Endothelial cell of umbilical vein (primary cell): ENCODE measurements around the gene LHCGR. TPM values are rescaled to one million over a fixed set of nuclear protein-coding genes. Genes with fewer than 3 reads are reported as not detected.
A peak's percentile ranks its signal among the peaks of the same experiment; 100 is the strongest.

Experiments used
- BruUV-seq: library from RNA; stranded (reverse); fragments of 400-500 nt; replicated peaks from 2 replicates; lab custom pipeline; 2021; lab: Mats Ljungman, UMichigan
- CTCF ChIA-PET: fragments of 300-600, 350-600 bp; sonication (Branson Sonifier 250); formaldehyde crosslinking; loops from one replicate; lab custom pipeline; 2021; ENCODE audit warnings: antibody characterized with exemption, inconsistent platforms; lab: Charles Lee
- POLR2A ChIA-PET: fragments of 300-600, 350-600 bp; sonication (Branson Sonifier 250); formaldehyde crosslinking; loops from one replicate; lab custom pipeline; 2021; ENCODE audit warnings: antibody characterized with exemption, inconsistent platforms; lab: Charles Lee
- DNase-seq: peaks from one replicate; pipeline ENCODE4 v3.0.0-alpha.2; 2011; ENCODE audit warnings: low read depth, low spot score
- FAIRE-seq: peaks from 2 replicates; lab custom pipeline; 2011; peaks lifted over from hg19 to GRCh38; lab: Jason Lieb, UNC
- H2AFZ ChIP-seq: 2 replicates; pipeline ENCODE4 v1.6.0; 2012; ENCODE audit warnings: low read depth, low read length, control low read depth, inconsistent platforms
- H3K27ac ChIP-seq: 2 replicates; pipeline ENCODE4 v1.5.1; 2011; ENCODE audit warnings: low read depth, mild to moderate bottlenecking, control low read depth, low read length, moderate library complexity; ENCODE audit not compliant: insufficient read depth
- H3K27me3 ChIP-seq, 2 experiments: 2 replicates each; pipeline versions ENCODE4 v1.6.0 to v1.6.1; 2011; ENCODE audit warnings: low read length in 2 of 2, mixed read lengths in 1 of 2; ENCODE audit not compliant: control insufficient read depth in 2 of 2, insufficient read depth in 2 of 2
- H3K36me3 ChIP-seq, 2 experiments: 2 replicates in 1 of 2; 3 replicates in 1 of 2; pipeline ENCODE4 v1.5.1; 2011; ENCODE audit warnings: low read length in 2 of 2, mild to moderate bottlenecking in 1 of 2, moderate library complexity in 1 of 2; ENCODE audit not compliant: control insufficient read depth in 2 of 2, insufficient read depth in 2 of 2; ENCODE audit errors: extremely low read depth in 1 of 2
- H3K4me1 ChIP-seq: 3 replicates; pipeline ENCODE4 v1.5.1; 2011; ENCODE audit warnings: mild to moderate bottlenecking, low read length; ENCODE audit not compliant: control insufficient read depth, insufficient read depth; ENCODE audit errors: extremely low read depth
- H3K4me2 ChIP-seq: 2 replicates; pipeline ENCODE4 v1.6.1; 2011; ENCODE audit warnings: low read length, control low read depth, mixed read lengths; ENCODE audit not compliant: insufficient read depth
- H3K4me3 ChIP-seq, 3 experiments: fragments of 200-600 bp in 1 of 3; sonication (generic), shearing (Covaris generic) in 1 of 3; replicated peaks in 1 of 3; 2 replicates each; pipeline ENCODE4 v1.5.1; 2011 to 2016; ENCODE audit warnings: control low read depth in 3 of 3, low read length in 3 of 3, mild to moderate bottlenecking in 2 of 3, inconsistent platforms in 1 of 3, low read depth in 1 of 3, moderate library complexity in 1 of 3; ENCODE audit not compliant: insufficient read depth in 1 of 3
- H3K79me2 ChIP-seq: 2 replicates; pipeline ENCODE4 v1.6.0; 2012; ENCODE audit warnings: low read length, inconsistent platforms; ENCODE audit not compliant: control insufficient read depth, insufficient read depth
- H3K9ac ChIP-seq: replicated peaks from 2 replicates; pipeline ENCODE3; 2011; ENCODE audit warnings: low read length, control low read depth; ENCODE audit not compliant: insufficient read depth; ENCODE audit errors: extremely low read depth
- H3K9me1 ChIP-seq: replicated peaks from 3 replicates; pipeline ENCODE4 v1.6.0; 2011; ENCODE audit warnings: mild to moderate bottlenecking, low read length; ENCODE audit not compliant: control insufficient read depth, insufficient read depth; ENCODE audit errors: extremely low read depth
- H3K9me3 ChIP-seq: replicated peaks from 2 replicates; pipeline ENCODE4 v1.5.1; 2012; ENCODE audit warnings: low read length, inconsistent platforms; ENCODE audit not compliant: control insufficient read depth, insufficient read depth
- H4K20me1 ChIP-seq: replicated peaks from 2 replicates; pipeline ENCODE3; 2011; ENCODE audit warnings: mild to moderate bottlenecking, low read length; ENCODE audit not compliant: control insufficient read depth, insufficient read depth; ENCODE audit errors: extremely low read depth
- EZH2 ChIP-seq: IDR thresholded peaks from 2 replicates; pipeline ENCODE4 v1.6.1; 2012; ENCODE audit warnings: borderline replicate concordance, low read depth, mild to moderate bottlenecking, moderate library complexity, low read length, inconsistent platforms; ENCODE audit not compliant: severe bottlenecking
- FOS ChIP-seq: IDR thresholded peaks from 2 replicates; pipeline ENCODE4 v1.6.1; 2011; ENCODE audit warnings: mild to moderate bottlenecking, low read length, moderate library complexity, borderline replicate concordance; ENCODE audit not compliant: insufficient read depth
- GATA2 ChIP-seq: IDR thresholded peaks from 2 replicates; pipeline ENCODE4 v1.7.0; 2011; ENCODE audit warnings: low read depth, mild to moderate bottlenecking, moderate library complexity, mixed read lengths, low read length; ENCODE audit not compliant: insufficient read length, insufficient read depth
- JUN ChIP-seq: IDR thresholded peaks from 2 replicates; pipeline ENCODE4 v1.6.1; 2011; ENCODE audit warnings: borderline replicate concordance, low read depth; ENCODE audit not compliant: insufficient read length, insufficient read depth
- MYC ChIP-seq: IDR thresholded peaks from one replicate; pipeline ENCODE4 v1.6.1; 2011; ENCODE audit warnings: mild to moderate bottlenecking, low read depth, low read length
- POLR2A ChIP-seq: IDR thresholded peaks from 2 replicates; pipeline ENCODE4 v1.6.1; 2012; ENCODE audit warnings: low read depth, mild to moderate bottlenecking, control low read depth, low read length
- POLR2AphosphoS5 ChIP-seq: IDR thresholded peaks from 2 replicates; pipeline ENCODE4 v1.6.1; 2012; ENCODE audit warnings: low read depth, mild to moderate bottlenecking, control low read depth, low read length, moderate library complexity; ENCODE audit not compliant: insufficient read depth
- dilution Hi-C: fragments of 300-500 bp; cut with MboI; formaldehyde crosslinking; loops from one replicate; pipeline ENCODE4 v1.15.0; 2019; ENCODE audit warnings: low sequenced_read_pairs; ENCODE audit not compliant: extremely low pct_ligation_motif_present
- intact Hi-C: fragments of 100-400 bp; cut with micrococcal nuclease; formaldehyde crosslinking; loops from one replicate; pipeline ENCODE4 v1.10.0; 2022
- polyA plus RNA-seq, 4 experiments: library from polyadenylated mRNA; depleted of rRNA in 3 of 4; stranded (reverse) in 3 of 4; unstranded in 1 of 4; fragments of >200 nt; gene quantifications; 2 replicates each; pipeline versions ENCODE4 v1.2.1 to v1.2.3, GENCODE V29; 2011 to 2012; ENCODE audit warnings: missing spikeins in 1 of 4
- total RNA-seq: library from RNA; stranded (reverse); gene quantifications from 2 replicates; pipeline ENCODE4 v1.2.3, GENCODE V29; 2021
- TF ChIP-seq, protein P1 (sequence below): IDR thresholded peaks from 2 replicates; pipeline ENCODE4 v1.6.1; 2011; ENCODE audit not compliant: insufficient read depth, insufficient read length
- TF ChIP-seq, protein P2 (sequence below), 2 donors: IDR thresholded peaks; 1 replicate in 1 of 2; 2 replicates in 1 of 2; pipeline ENCODE4 v1.5.1; 2011; ENCODE audit warnings: low read length in 2 of 2, mild to moderate bottlenecking in 2 of 2, moderate library complexity in 2 of 2, control low read depth in 1 of 2, inconsistent platforms in 1 of 2, low read depth in 1 of 2; ENCODE audit not compliant: insufficient read depth in 1 of 2; ENCODE audit errors: extremely low read depth in 1 of 2

Gene LHCGR
- total and polyA plus RNA-seq, 2 donors (not counting 3 experiments of a cell fraction or from before 2014, with no cell fraction given) = not detected

DNA sequence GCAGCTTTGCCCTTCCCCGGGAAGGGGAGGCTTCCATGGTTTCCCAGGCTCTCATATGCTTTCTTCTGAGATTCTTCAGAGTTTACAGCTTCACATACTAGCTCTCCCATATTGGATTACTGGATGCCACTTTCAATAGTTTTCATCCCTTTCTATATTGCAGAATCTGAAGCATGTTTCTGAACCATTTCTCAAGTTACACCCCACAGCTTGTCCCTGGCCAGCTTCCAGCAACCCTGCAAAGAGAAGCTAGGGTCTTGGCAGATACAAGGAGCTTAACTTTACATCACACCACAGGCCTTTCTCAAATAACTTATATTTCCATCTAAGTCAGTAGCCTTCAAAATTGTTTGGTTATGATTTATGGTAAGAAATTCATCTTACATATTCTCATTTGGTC is 39.6 kb downstream of the LHCGR start:
- H3K79me2 ChIP-seq = no peaks in the 10 kb centered on the region
- no peaks in the 10 kb centered on the region for H3K9me3 ChIP-seq
- H3K4me2 ChIP-seq = no peak overlapping the region
- H3K27me3 ChIP-seq = no peaks in the 10 kb centered on the region
- no peak overlapping the region for H2AFZ ChIP-seq
- no peak overlapping the region for H3K27ac ChIP-seq
- H3K9ac ChIP-seq = no peak overlapping the region
- dilution Hi-C loops = no loop called here
- H3K9me1 ChIP-seq = no peaks in the 10 kb centered on the region
- peaks cover 4% of the 10 kb centered on the region for H3K4me1 ChIP-seq
- FAIRE-seq (no peak), DNase-seq (no peak)
- H3K4me3 ChIP-seq = no peak overlapping the region
- no peaks in the 10 kb centered on the region for H3K36me3 ChIP-seq
- TF ChIP-seq EZH2 (no peak), GATA2 (no peak), MYC (no peak)
- TF ChIP-seq, protein P1, sequence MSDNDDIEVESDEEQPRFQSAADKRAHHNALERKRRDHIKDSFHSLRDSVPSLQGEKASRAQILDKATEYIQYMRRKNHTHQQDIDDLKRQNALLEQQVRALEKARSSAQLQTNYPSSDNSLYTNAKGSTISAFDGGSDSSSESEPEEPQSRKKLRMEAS = no peak
- no peaks in the 10 kb centered on the region for H4K20me1 ChIP-seq
- intact Hi-C loops = no loop called here
- ChIA-PET POLR2A (no interaction called here), CTCF (no interaction called here)
- BruUV-seq = no TSS peak

DNA sequence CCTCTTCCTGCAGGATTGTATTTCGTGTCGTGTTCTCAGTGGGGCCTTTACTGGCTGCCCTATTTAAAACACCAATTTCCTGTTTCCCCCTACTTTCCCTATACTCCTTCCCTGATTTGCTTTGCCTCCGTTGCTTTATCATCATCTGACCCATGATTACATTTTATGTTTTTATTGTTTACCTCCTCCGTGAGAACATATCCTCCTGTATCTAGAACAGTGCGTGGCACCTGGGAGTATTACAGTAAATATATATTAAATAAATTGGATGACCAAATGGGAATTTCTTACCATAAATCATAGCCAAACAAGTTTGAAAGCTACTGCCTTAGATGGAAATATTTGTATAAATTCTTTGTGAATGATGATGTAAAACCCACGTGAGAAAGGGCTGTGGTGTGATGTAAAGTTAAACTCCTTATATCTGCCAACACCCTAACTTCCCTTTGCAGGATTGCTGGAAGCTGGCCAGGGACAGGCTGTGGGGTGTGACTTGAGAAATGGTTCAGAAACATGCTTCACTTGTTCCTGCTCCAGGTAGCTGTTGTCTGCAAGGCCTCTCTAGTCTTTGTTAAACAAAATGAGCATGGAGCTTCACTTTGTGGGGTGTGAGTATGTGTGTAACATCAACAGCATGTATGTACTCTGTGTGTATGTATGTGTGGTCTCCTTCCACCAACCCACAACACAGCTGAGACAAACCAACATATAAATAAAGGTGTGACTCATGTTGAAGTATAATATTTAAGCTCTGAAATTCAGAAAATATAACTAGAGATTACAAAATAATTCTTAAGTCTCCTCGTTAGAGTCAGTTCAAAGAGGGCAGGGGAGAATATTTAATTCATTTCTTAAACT is 40.3 kb downstream of the LHCGR start:
- Histone ChIP-seq H2AFZ (no peak overlapping the region), H3K4me2 (no peak overlapping the region), H4K20me1 (no peaks in the 10 kb centered on the region), H3K9me3 (no peaks in the 10 kb centered on the region), H3K9me1 (no peaks in the 10 kb centered on the region), H3K79me2 (no peaks in the 10 kb centered on the region), H3K4me1 (peaks cover 4% of the 10 kb centered on the region), H3K27me3 (no peaks in the 10 kb centered on the region), H3K27ac (no peak overlapping the region), H3K4me3 (no peak overlapping the region), H3K36me3 (no peaks in the 10 kb centered on the region), H3K9ac (no peak overlapping the region)
- CTCF ChIA-PET = no interaction called here
- dilution Hi-C loops (no loop called here), intact Hi-C loops (no loop called here)
- DNase-seq = peak; percentile 39
- POLR2A ChIA-PET = no interaction called here
- FAIRE-seq = no peak
- BruUV-seq = no TSS peak
- TF ChIP-seq EZH2 = no peak
- TF ChIP-seq MYC = no peak
- TF ChIP-seq POLR2AphosphoS5 = no peak
- TF ChIP-seq, protein P2, sequence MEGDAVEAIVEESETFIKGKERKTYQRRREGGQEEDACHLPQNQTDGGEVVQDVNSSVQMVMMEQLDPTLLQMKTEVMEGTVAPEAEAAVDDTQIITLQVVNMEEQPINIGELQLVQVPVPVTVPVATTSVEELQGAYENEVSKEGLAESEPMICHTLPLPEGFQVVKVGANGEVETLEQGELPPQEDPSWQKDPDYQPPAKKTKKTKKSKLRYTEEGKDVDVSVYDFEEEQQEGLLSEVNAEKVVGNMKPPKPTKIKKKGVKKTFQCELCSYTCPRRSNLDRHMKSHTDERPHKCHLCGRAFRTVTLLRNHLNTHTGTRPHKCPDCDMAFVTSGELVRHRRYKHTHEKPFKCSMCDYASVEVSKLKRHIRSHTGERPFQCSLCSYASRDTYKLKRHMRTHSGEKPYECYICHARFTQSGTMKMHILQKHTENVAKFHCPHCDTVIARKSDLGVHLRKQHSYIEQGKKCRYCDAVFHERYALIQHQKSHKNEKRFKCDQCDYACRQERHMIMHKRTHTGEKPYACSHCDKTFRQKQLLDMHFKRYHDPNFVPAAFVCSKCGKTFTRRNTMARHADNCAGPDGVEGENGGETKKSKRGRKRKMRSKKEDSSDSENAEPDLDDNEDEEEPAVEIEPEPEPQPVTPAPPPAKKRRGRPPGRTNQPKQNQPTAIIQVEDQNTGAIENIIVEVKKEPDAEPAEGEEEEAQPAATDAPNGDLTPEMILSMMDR (IDR thresholded peaks at IDR 0.05; ENCODE audit: extremely low read depth in 1 of 2, insufficient read depth in 1 of 2, low read depth in 1 of 2, low read length in 2 of 2) = no peak
- TF ChIP-seq, protein P1 = no peak
- no peak for TF ChIP-seq JUN
- TF ChIP-seq POLR2A = no peak
- TF ChIP-seq FOS = no peak
- no peak for TF ChIP-seq GATA2
